Erythroblast (primary cell): ENCODE measurements around the gene CLEC14A.

ENCODE experiments used
- DNase-seq, 2 experiments: peaks; one replicate each; lab custom pipeline; 2025; lab: John Stamatoyannopoulos, UW
- GATA1 ChIP-seq: IDR thresholded peaks from 2 replicates; pipeline ENCODE4 v1.6.1; 2011; ENCODE audit warnings: low read depth, mild to moderate bottlenecking, control low read depth, low read length, moderate library complexity
- POLR2A ChIP-seq: IDR thresholded peaks from 2 replicates; pipeline ENCODE4 v1.6.1; 2011; ENCODE audit warnings: mild to moderate bottlenecking, low read length

The CLEC14A gene

DNA sequence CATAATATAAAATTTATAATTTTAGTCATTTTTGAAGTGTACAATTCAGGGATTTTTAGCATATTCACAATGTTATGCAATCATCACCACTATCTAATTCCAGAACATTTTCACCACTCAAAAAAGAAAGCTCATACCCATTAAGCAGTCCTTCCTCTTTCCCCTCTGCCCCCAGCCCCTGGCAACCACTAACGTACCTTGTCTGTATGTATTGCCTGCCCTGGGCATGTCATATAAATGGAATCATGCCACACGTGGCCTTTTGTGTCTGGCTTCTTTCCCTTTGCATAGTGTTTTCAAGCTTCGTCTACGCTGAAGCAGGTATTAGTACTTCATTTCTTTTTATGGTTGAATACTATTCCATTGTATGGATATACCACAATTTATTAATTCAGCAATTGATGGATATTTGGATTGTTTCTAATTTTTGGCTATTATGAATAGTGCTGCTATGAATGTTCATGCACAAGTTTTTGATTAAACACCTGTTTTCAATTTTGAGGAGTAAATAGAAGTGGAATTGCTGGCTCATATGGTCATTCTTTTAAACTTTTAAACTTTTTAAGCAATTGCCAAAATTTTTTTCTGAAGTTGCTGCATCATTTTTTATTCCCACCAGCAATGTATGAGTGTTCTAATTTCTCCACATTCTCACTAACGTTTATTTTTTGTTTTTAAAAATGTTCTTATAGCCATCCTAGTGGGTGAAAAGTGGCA is 49.8 kb downstream of the CLEC14A start:
- TF ChIP-seq GATA1, result no peak
- TF ChIP-seq POLR2A, result no peak
- DNase-seq, result no peak

DNA sequence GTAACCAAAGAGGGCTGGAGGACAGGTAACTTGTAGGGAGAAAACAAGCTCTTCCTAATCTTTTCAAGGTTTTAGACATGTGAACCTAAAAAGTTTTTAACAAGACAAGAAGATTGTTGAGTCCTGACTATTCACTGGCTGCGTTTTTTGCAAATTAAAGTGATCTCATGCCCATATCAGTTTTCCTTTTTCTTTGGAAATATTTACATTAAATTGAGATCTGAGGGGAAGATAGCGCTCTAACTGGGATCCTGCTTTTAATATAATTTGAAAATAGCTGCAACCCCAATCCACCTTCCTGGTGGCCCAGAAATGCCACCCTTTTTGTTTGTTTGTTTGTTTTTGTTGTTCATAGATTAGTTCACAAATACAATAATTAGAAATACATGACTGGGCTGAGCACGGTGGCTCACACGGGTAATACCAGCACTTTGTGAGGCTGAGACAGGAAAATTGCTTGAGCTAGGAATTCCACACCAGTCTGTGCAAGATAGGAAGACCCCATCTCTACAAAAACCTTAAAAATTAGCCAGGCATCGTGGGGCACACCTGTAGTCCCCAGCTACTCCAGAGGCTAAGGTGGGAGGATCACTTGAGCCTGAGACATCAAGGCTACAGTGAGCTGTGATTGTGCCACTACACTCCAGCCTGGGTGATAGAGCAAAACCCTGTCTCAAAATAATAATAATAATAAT is 50.6 kb downstream of the CLEC14A start:
- TF ChIP-seq GATA1 (no peak), POLR2A (no peak)
- no peak for DNase-seq

DNA sequence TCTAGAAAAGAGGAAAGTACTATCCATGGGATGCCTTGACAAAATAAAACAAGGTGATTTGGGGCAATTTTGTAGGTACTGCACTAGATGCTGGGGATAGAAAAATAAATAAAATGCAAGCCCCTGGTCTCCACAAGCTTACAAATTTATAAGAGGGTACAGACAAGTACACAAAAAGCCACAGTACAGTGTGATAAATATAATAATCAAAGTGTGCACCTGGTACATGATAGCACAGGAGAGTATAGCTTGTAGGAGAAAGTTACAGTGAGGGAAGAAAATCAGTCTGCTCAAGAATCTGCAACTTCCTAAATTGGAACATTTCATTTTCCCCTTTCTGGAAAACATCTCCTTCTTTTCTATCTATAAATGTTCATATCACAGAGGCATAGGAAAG is 51.2 kb downstream of the CLEC14A start:
- no peak for TF ChIP-seq POLR2A
- TF ChIP-seq GATA1, result no peak
- DNase-seq, result no peak
